ENCODE measurements around the gene SRRM2. TPM values are rescaled to one million over a fixed set of nuclear protein-coding genes. Genes with fewer than 3 reads are reported as not detected.

Gene SRRM2
- 485 TPM for polyA plus RNA-seq (ENCODE audit: insufficient read length)

DNA sequence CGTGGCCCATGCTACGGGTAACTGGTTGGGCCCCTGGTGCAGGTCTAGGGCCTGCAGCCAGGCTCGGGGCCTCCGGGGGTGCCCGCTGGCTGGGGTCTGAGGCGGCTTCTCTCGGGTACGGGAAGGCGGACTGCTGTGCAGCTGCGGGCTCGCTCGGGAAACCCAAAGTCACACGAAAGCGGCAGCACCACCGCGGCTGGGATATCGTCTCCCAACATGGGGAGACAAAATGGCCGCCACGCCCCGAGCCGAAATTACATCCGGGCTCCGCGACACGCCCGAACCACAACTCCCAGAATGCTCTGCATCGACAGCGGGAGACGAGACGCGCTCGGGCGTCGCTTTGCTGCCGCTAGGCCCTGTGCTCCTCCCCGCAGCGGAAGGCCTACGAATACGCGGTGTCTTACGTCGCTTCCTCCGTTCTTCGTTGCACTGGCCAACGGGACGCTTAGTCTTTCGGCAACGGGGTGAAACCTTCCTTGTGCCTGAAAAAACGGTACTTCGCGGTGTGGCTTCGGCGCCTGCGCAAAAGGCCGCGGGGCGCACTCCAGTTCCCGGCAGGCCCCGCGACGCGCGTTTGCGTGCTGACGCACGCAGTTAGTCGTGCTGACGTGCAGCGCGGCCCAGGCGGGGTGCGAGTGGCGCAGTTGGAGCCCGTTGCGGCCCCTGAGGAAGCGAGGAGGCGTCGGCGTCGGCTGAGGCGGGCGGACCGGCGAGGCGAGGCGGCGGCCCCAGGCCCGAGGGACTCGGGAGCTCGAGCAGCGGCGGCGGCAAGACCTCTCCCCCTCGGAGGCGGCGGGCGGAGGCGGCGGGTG, at the start of gene SRRM2:
SRRM2 (plus strand) TSS at position 604 of the 815 bp plus-strand sequence. CDS start 3,727 bp downstream, outside the sequence.
- peak; percentile 92 for DNase-seq (ENCODE audit: low read depth)

DNA sequence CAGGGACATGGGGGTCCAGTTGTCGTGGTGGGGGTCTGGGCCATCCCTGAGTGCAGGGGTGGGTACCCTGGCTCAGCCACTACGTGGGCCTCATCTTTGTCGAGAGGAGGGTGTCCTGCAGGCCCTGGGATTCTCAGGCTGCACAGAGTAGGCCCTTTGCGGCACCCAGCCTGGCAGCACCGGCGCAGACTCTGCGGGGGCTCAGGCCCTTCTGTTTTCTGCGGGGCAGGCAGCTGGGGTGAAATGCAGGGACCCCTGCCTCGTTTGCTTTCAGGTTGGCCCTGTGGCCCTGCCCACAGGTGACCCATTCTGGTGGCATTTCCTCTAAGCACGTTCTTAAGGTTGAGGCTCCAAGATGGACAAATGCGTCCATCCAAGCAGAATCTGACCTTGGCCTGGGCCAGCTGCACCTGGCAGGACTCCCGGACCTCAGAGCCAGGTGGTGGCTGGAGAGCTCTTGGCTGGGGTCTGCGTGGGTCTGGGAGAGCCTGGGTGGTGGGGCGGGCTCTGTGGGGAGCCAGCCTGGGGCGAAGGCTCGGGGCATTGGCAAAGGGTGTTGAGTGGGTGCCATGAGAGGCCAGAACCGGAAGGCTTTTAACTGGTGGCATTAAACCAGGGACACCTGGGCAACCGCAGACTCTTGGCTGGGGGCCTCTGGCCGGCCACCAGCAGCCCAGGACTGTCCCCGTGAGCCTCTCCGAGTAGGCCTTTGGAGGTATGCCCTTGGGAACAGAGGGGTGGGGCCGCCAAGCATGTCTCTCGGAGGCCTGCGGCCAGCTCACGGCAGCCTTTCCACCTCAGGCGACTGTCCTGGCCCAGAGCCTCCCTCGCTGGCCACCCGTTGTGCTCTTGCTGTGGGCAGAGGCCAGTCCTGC, 49.3 kb upstream of the SRRM2 start:
- DNase-seq (ENCODE audit: low read depth), result no peak

DNA sequence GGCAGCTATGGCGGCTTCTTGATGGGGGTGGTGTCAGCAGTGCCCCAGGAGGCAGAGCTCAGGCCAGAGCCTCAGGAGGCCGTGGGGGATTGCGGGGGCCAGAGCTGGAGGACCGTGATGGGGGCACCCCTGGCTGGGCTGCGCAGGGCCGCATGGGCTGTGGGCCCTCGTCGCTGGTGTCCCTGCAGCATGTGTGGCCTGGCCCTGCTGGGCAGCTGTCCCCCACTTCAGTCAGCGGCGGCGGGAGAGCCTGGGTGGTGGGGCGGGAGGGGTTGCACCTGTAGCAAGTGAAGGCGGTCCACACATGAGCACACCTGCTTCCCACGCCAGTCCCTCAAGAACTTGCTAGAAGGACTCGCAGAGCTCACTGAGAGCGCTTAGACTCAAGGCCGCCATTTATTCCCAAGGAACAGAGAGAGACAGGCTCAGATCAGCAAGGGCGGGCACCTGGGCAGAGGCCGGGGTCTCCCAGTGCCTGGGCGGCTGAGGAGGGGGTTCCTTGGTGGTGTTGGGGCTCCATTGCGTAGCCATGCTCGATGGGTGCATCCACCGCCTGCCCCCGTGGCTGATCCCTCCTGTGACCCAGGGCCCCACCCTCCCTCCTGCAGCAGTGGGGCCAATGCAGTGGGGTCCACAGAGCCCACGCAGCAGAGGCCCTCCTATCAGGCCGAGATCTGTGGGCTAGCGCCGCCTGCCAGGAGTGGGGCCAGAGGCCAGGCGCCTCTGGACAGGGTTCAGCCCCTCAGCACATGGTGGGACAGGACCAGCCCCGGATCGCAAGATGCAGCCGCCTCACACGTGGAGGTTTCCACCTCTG, 48.1 kb upstream of the SRRM2 start:
- no peak for DNase-seq (ENCODE audit: low read depth)

DNA sequence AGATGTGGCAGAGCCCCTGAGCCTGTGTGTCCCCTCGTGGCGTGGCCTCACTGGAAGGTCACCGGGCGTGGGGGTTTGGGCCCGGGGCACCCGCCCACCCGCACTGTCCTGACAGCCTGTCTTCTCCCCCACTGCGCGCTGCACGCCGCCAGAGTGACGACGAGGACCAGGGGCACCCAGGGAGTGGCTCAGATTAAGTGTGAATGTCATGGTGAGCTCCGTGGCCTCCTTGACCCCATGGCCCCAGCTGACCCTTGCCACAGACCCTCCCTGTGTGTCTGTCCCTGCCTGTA, 47.5 kb upstream of the SRRM2 start:
- no peak for DNase-seq (ENCODE audit: low read depth)

DNA sequence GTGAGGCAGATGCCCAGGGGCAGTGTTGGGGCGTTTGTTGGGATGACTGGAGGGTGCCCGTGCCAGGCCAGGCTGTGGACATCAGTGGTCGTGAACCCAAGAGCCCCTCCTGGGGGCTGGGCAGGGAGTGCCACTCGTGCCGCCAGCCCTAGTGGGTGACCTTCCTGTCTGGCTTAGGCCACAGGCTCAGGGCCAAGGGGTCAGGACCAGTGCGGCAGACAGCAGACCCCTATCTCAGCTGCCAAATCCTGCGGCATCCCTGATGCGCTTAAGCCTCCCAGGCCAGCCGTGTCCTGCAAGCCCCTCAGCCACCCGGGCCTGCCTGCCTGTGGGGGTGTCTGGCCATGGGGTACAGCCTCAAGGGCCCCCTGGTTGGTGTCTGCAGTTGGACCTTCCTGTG, 47.1 kb upstream of the SRRM2 start:
- no peak for DNase-seq (ENCODE audit: low read depth)

DNA sequence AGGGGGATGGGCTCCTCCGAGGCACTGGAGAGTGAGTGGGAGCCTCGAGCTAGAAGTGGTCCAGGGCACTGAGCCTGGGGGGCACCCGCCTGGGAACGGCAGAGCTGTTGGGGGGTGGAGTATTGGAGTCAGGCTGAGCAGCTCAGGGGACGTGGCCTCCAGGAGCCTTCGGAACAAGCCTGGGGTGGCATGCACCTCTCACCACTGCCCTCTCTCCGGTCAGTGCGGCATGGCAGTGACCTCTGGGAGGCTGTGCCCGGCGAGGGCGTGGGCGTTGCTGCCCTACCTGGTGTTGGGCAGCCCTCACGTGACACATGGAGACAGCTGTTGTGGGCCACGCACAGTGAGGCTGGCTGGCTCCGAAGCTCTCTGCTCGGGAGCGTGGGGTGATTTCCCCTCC, 46.4 kb upstream of the SRRM2 start:
- DNase-seq (ENCODE audit: low read depth), result no peak

DNA sequence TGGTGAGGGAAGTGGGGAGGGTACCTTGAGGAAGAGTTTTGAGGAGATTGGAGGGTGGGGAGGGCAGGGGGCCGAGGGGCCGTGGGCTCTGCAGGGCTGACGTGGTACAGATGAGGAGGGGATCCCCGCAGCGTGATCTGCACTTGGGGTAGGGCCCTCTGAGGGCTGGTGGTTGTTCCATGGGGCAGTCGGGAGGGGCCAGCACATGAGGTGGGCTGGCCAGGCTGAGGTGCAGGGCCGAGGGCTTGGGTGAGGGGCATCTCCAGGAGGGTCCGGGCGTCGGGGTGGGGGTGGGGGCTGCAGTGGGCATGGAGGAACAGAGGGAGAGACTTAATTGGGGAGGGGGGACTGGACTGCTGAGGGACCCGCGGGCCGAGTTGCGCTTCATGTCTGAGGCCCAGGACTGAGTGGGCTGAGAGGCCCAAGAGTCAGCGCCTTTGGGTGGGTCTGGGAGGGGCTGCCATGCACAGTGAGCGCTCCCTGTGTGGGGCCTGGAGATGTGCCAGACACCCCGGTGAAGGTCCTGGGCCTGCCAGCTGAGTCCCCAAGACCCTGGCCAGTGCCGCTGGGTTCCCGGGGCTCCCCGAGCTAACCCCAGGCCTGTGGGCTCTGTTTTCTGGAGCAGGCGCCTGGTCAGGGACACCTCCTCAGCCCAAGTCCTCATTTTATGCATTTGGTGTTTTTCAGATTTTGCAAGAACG, 45.7 kb upstream of the SRRM2 start:
- DNase-seq (ENCODE audit: low read depth), result no peak

DNA sequence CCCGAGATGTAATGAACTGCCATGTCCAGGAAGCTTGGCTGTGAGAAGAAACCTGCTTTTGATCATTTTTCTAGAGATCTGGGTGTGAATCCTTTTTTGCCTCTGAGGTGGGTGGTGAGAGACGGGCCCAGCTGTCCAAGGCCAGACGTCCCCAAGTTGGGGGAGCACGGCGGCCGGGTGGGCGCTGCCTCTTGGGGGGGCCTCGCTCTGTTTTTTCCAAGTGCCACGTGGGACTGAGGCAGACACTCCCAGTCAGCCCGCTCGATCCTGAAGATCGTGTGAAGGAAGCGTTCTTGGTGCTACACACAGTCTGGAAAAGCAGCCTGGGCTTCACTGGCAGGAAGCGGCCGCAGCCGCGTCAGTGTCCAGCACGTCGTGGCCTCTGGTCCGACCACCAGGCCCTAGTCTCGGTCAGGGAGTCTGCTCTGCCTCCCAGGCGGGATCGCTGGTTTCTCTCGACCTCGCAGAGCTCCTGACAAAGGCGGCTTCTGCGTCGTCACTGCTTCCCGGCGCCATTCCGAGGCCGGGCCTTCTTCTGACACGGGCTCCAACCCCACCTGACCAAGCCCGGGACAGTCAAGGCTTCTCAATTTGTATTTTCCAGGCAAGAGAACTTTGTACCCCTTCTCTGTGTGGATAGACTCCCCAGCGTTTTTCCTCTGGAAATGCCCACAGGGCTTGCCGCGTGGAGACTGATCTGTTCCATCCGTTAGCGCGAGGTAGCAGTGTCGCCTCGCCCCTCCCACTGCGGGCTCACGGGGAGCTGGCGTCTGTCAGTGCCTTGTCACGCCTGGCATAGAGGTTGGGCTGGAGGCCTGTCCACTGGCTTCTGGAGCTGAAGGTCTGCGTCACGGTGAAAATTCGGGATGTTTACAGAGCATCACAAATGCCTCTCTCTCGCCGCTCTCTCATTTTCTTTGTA, 44.8 kb upstream of the SRRM2 start:
- DNase-seq (ENCODE audit: low read depth), result no peak

DNA sequence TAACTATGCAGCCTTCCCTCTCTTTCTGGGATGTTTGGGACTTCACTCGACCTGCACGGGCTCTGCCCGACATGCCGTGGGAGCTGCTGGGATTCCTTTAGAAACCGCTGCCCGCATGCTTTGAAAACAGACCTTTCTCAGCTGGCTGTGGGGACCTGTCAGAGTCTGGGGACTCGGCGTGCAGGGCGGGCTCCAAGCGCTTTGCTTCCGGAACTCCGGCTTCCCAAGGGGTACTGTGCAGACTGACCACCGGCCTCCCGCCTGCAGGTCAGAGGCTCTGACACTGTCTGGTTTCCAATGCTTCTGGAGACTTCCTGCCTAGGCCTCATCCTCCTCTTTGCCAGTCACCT, 44.2 kb upstream of the SRRM2 start:
- DNase-seq (ENCODE audit: low read depth), result no peak

DNA sequence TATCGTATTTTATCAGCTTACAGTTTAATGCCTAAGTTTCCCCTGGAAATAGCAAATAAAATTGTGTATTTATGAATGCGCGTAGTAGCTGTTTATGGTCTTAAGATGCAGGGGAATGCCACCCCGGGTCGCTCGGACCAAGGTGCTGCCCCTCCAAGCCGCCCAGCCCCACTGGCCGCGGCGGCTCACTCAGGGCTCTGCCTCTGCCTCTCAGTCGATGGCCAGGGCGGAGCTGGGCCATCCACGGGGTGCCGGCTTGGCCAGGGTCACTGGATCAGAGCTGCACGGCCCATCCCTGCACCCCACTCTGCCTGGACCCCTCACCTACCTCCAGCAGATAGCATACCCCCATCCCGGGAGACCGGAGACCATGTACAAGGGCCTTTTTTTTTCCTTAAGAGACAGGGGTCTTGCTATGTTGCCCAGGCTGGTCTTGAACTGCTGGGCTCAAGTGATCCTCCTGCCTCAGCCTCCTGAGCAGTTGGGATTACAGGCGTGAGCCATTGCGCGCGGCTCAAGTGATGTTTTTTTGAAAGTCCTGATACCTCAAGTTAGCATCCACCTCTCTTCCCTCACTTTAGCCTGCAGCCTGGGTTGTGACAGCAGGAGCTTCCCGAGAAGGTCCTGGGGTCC, 43.4 kb upstream of the SRRM2 start:
- no peak for DNase-seq (ENCODE audit: low read depth)

DNA sequence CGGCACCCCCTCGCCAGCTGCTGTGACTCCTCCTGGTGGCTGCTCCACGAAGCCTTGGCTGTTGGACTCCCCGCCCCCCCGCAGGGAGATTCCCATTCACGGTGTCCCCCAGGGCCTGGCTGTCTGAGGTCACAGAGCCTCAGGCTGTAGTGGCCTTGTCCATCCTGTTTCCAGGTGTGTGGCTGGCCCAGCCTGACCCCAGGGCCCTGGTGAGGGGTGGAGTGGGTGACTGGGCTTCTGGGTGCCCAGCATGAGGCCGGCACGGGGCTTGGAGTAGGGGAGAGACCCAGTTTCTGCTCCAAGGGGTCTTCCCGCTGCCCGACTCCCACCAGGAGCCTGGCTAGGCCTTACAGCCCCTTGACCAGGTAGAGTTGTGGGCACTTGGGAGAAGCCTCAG, 42.9 kb upstream of the SRRM2 start:
- no peak for DNase-seq (ENCODE audit: low read depth)

DNA sequence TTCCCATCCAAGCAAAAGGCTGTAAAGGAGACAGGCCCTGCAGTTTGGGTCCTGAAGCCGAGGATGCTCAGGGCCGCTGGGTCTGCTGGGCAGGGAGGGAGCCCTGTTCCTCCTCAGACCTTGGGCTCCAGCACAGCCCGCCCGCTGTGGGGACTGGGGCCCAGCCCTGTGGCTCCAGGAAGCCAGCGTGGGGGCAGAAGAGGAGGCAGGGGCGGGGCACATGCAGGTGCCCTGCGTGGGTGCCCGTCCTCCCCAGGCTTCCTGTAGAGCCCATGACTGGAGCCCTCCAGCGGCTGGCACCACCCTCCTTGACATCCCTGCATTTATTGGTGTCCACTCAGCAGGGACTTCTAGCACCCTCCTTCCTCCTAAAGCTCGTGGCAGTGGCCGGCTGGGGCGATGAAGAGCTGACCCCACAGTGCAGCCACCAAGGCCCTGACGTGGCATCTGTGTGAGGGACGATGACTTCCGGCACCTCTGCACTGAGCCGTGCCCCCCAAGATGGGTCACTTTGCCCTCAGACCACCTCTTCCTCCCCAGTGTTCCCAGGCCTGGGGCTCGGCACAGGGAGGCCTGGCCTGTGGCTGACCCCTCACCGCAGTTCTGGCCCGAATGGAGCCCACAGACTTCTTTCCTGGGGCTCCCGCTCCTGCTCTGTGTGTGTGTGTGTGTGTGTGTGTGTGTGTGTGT, 42.3 kb upstream of the SRRM2 start:
- no peak for DNase-seq (ENCODE audit: low read depth)

DNA sequence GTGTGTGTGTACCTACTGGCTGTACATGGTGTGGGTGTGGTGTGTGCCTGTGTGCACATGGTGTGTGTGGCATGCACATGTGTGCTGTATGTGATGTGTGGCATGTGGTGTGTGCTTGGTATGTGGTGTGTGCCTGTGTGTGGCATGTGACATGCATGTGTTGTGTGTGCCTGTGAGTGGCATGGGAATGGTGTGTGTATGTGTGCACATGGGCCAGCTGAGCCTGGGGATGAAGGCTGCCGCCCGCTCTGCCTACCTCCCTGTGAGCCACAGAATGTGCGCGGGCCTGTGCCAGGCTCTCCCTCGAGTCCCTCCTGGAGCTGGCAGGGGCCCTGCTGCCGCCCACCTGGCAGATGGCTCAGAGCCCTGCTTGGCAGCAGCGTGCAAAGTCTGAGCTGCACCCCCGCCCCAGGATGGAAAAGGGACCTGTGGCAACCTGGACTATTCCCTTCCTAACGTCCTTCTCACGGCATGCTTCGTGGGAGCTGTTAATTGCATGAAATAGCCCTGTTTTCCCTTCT, 41.7 kb upstream of the SRRM2 start:
- DNase-seq (ENCODE audit: low read depth), result no peak

DNA sequence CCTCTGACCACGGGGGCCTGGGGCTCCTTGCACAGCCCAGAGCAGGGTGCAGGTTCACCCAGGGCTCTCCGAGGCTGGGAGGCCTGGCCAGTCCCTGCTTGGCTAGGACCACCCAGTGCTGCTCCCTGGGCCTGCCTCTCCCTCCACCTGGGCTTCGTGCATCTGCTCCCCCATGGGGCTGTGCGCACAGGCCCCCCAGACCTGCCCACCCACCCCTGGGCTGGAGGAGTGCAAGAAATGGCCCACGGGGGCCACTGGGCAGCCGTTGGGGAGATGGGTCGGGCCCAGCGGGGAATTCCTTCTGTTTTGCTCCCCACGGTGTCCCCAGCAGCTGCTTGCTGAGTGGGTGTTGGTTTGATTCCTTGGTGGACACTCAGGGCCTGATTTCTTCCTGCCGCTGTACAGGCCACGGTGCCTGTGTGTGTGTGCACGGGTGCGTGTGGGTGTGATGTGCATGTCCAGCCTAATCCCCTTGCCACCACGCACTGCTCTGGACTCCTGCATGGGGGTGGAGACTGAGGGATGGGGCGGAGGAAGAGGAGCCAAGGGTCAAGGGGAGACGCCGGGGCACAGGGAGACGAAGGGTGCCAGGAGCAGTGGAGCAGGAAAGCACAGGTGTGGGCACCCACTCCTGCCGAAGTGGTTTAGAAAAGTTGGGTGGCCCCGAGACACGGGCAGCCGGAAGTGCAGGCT, 40.9 kb upstream of the SRRM2 start:
- no peak for DNase-seq (ENCODE audit: low read depth)

DNA sequence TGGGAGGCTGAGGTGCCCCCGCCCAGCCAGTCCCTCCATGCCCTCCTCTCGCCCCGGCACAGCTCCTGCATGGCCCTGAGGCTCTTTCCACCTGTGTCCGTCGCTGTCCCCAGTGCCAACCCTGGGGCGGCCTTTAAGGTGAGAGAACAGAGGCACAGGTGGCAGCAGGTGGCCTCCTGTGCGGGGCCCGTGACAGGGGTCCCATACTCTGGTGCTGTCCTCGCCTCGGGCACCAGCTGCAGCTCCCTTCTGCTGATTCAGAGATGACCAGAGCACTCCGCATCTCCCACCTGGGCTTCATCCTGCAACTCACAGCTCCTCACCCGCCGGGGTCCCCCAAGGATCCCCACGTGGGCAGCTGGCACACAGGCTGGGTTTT, 40.4 kb upstream of the SRRM2 start:
- DNase-seq (ENCODE audit: low read depth), result no peak

DNA sequence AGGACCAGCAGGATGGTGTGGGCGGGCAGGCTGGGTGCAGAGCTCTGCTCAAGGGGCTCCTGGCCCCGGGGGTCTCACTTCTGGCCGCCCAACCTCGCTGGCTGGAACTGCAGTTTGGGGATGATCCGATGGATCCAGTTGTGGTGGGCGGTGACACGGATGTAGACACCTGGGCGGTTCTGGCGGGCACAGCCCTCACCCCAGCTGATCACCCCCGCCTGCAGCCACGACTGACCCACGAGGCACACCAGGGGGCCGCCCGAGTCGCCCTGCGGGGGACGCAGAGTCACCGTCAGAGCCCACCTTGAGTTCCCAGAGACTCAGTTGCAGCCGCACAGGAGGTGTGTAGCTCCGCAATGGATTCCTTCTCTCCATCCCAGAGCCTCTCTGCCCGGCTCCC, 39.9 kb upstream of the SRRM2 start:
- no peak for DNase-seq (ENCODE audit: low read depth)

DNA sequence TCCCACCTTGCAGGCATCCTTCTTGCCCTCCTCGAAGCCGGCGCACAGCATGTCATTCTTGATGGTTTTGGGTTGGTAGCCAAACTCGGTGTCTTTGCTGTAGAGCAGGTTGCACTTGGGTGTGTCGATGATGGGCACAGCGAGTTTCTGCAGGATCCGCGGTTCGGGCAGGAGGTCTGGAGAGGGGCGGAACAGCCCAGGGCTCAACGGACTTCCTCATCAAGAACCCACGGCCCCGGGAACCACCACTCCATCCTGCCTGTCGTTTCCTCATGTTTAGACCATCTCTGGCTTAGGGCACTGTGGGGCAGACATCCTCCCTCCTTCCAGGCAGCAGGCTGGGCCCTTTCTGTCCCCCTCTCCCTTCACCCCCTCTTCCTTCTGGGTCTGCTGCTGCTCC, 38.9 kb upstream of the SRRM2 start:
- no peak for DNase-seq (ENCODE audit: low read depth)

DNA sequence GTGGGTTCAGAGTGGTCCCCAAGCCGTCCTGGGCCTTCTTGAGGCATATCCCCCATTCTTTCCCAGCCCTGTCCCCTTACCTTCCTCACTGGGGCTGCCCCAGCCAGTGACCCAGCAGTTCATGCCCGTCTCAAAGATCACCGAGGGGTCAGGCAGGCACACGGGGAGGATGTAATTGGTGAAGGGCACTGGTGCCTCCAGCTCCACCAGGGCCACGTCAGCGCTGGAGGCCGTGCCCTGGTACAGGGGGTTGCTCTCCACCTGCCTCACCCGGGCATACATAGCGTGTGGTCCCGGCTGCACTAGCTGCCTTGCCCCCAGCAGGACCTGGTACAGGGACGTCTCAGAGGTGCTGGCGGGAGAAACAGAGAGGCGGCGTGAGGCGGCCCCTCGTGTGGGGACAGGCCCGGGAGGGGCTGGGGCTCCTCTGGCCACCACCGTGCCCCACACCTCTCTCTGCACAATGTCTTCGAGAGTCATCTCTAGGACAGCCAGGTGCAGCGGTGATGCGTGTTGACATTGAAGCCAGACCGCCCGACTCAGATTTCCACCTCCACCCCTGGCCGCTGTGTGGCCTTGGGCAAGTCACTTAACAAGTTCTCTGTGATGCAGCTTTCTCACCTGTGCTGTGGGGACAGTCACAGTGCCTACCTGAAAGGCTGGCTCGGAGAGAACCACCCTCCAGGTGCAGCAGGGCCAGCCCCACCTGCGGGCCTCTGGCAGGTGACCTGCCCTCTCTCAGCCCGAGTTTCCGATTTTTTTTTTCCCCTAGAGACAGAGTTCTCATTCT, 38.3 kb upstream of the SRRM2 start:
- no peak for DNase-seq (ENCODE audit: low read depth)

Measured in forelimb muscle (tissue), 1 donor.